Measurements from ENCODE around the gene SON.

Gene SON

GRCh38 chr21:33550772-33551660 lies 8.2 kb downstream of the SON start:
- TF ChIP-seq CTCF (IDR thresholded peaks at IDR 0.05; ENCODE audit: control extremely low read depth, extremely low read depth, low read depth, missing control alignments), result no peak
- ChIA-PET CTCF (interaction anchor here (1.1 to 2.1 kb wide), 3 partner anchors 19 to 55 kb away, joined by 3 to 7 read pairs (median 5); no protein-coding TSS in a partner anchor), POLR2A (interaction anchor here (0.5 to 1.7 kb wide), 4 partner anchors 8 to 51 kb away, joined by 4 to 6 read pairs (median 4); partner anchors contain the start of gene SON)
- DNase-seq (ENCODE audit: extremely low spot score), result no peak

- ChIA-PET CTCF (interaction anchor here (1.1 to 2.1 kb wide), 3 partner anchors 18 to 54 kb away, joined by 3 to 7 read pairs (median 5); no protein-coding TSS in a partner anchor), POLR2A (interaction anchor here (0.6 to 1.7 kb wide), 3 partner anchors 8 to 50 kb away, joined by 4 to 6 read pairs (median 5); partner anchors contain the start of gene SON)
- TF ChIP-seq CTCF (IDR thresholded peaks at IDR 0.05; ENCODE audit: control extremely low read depth, extremely low read depth, low read depth, missing control alignments), result no peak
- no peak for DNase-seq (ENCODE audit: extremely low spot score)
Measured at GRCh38 chr21:33551664-33552063, 8.8 kb downstream of the SON start.

- DNase-seq (ENCODE audit: extremely low spot score), result no peak
- CTCF ChIA-PET, result interaction anchor here (2.1 kb wide), 2 partner anchors 18 to 53 kb away, joined by 5 to 7 read pairs; no protein-coding TSS in a partner anchor
- POLR2A ChIA-PET, result interaction anchor here (1.7 kb wide), 1 partner anchor 9 kb away, joined by 6 read pairs; the partner anchor contains the start of gene SON
- TF ChIP-seq CTCF (IDR thresholded peaks at IDR 0.05; ENCODE audit: control extremely low read depth, extremely low read depth, low read depth, missing control alignments), result no peak
Measured at GRCh38 chr21:33552093-33552998, 9.5 kb downstream of the SON start.

DNA sequence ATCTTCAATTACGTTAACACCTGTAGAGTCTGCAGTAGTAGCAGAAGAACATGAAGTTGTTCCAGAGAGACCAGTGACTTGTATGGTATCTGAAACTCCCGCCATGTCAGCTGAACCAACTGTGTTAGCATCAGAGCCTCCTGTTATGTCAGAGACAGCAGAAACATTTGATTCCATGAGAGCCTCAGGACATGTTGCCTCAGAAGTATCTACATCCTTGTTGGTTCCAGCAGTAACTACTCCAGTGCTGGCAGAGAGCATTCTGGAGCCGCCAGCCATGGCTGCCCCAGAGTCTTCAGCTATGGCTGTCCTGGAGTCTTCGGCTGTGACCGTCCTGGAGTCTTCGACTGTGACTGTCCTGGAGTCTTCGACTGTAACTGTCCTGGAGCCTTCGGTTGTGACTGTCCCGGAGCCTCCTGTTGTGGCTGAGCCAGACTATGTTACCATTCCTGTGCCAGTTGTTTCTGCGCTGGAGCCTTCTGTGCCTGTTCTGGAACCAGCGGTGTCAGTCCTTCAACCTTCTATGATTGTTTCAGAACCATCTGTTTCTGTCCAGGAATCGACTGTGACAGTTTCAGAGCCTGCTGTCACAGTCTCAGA lies 10.3 kb downstream of the SON start:
- TF ChIP-seq CTCF (IDR thresholded peaks at IDR 0.05; ENCODE audit: control extremely low read depth, extremely low read depth, low read depth, missing control alignments), result no peak
- DNase-seq (ENCODE audit: extremely low spot score), result no peak
- CTCF ChIA-PET, result interaction anchor here (2.1 kb wide), 1 partner anchor 53 kb away, joined by 7 read pairs; no protein-coding TSS in a partner anchor
- POLR2A ChIA-PET, result no interaction called here

- TF ChIP-seq CTCF (IDR thresholded peaks at IDR 0.05; ENCODE audit: control extremely low read depth, extremely low read depth, low read depth, missing control alignments), result no peak
- POLR2A ChIA-PET, result no interaction called here
- CTCF ChIA-PET, result interaction anchor here (1.7 kb wide), 1 partner anchor 10 kb away, joined by 5 read pairs; no protein-coding TSS in a partner anchor
- no peak for DNase-seq (ENCODE audit: extremely low spot score)
Measured at GRCh38 chr21:33554236-33554981, 11.6 kb downstream of the SON start.

Data from GM10248 (cell line).